ENCODE measurements around the gene PTPN20. TPM values are rescaled to one million over a fixed set of nuclear protein-coding genes. Genes with fewer than 3 reads are reported as not detected.

The PTPN20 gene
- total RNA-seq, 2 experiments from 2014 or later: not detected

- H3K9me2 ChIP-seq (ENCODE audit: insufficient read depth, low read length): no peaks in the 10 kb centered on the region
- H3K4me1 ChIP-seq (ENCODE audit: insufficient read depth, low read length, poor library complexity, severe bottlenecking): no peaks in the 10 kb centered on the region
- no peaks in the 10 kb centered on the region for H3K79me2 ChIP-seq (ENCODE audit: insufficient read depth, low read depth, low read length)
- CTCF ChIA-PET (ENCODE audit: unreplicated experiment): no interaction called here
- H3K4me2 ChIP-seq (ENCODE audit: low read length): no peak overlapping the region
- no peak overlapping the region for H3K4me3 ChIP-seq (ENCODE audit: low read depth, low read length, poor library complexity, severe bottlenecking)
- H2AFZ ChIP-seq (ENCODE audit: low read length): no peak overlapping the region
- H3K9me3 ChIP-seq (ENCODE audit: low read length): no peaks in the 10 kb centered on the region
- H3K36me3 ChIP-seq (ENCODE audit: insufficient read depth, low read length): no peaks in the 10 kb centered on the region
- BruUV-seq (replicated peaks): no TSS peak
- POLR2A ChIA-PET: no interaction called here
- TF ChIP-seq EZH2phosphoT487 (IDR thresholded peaks at IDR 0.05; ENCODE audit: borderline replicate concordance, low read depth, low read length) (no peak), CTCF (conservative IDR thresholded peaks at IDR 0.05; ENCODE audit: low read length) (no peak)
- DNase-seq (ENCODE audit: low spot score): no peak
- intact Hi-C loops (cut with micrococcal nuclease; ENCODE audit: unreplicated experiment): no loop called here
- no peak overlapping the region for H3K27ac ChIP-seq (ENCODE audit: low read depth, low read length, poor library complexity, severe bottlenecking)
- H4K20me1 ChIP-seq (ENCODE audit: insufficient read depth, low read length): no peaks in the 10 kb centered on the region
These were observed 104.2 kb downstream of the PTPN20 start for GRCh38 chr10:47015404-47015803.

DNA sequence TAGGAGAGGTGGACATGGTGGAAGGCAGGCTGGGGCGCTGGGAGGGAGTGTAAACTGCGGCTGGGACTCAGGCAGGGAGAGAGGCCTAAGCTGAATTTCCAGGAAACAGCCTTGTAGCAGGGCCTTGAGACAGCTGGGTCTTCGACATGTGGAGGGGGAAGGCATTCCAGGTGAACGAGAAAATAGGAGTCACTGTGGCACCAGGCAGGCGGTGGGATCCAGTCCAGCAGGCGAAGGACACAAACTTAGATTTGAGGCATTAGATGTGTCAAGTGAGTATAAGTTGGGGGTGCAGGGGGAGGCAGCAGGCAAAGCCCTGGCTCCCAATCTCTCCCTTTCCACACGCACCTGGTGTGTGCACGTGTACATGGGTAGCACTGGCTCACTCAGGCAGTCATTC lies 105.3 kb downstream of the PTPN20 start:
- BruUV-seq (replicated peaks): no TSS peak
- Histone ChIP-seq H3K4me3 (ENCODE audit: low read depth, low read length, poor library complexity, severe bottlenecking) (no peak overlapping the region), H3K27ac (ENCODE audit: low read depth, low read length, poor library complexity, severe bottlenecking) (no peak overlapping the region), H3K4me2 (ENCODE audit: low read length) (no peak overlapping the region), H3K9me3 (ENCODE audit: low read length) (no peaks in the 10 kb centered on the region), H3K36me3 (ENCODE audit: insufficient read depth, low read length) (no peaks in the 10 kb centered on the region), H3K79me2 (ENCODE audit: insufficient read depth, low read depth, low read length) (no peaks in the 10 kb centered on the region), H2AFZ (ENCODE audit: low read length) (no peak overlapping the region), H3K9me2 (ENCODE audit: insufficient read depth, low read length) (no peaks in the 10 kb centered on the region), H4K20me1 (ENCODE audit: insufficient read depth, low read length) (no peaks in the 10 kb centered on the region), H3K4me1 (ENCODE audit: insufficient read depth, low read length, poor library complexity, severe bottlenecking) (no peaks in the 10 kb centered on the region)
- ChIA-PET CTCF (ENCODE audit: unreplicated experiment) (no interaction called here), POLR2A (no interaction called here)
- no peak for TF ChIP-seq EZH2phosphoT487 (IDR thresholded peaks at IDR 0.05; ENCODE audit: borderline replicate concordance, low read depth, low read length)
- TF ChIP-seq CTCF (conservative IDR thresholded peaks at IDR 0.05; ENCODE audit: low read length): no peak
- intact Hi-C loops (cut with micrococcal nuclease; ENCODE audit: unreplicated experiment): no loop called here
- DNase-seq (ENCODE audit: low spot score): no peak

GRCh38 chr10:47018026-47018735 lies 107.0 kb downstream of the PTPN20 start:
- no peak for DNase-seq (ENCODE audit: low spot score)
- intact Hi-C loops (cut with micrococcal nuclease; ENCODE audit: unreplicated experiment): no loop called here
- Histone ChIP-seq H2AFZ (ENCODE audit: low read length) (no peak overlapping the region), H3K36me3 (ENCODE audit: insufficient read depth, low read length) (no peaks in the 10 kb centered on the region), H3K9me2 (ENCODE audit: insufficient read depth, low read length) (no peaks in the 10 kb centered on the region), H4K20me1 (ENCODE audit: insufficient read depth, low read length) (no peaks in the 10 kb centered on the region), H3K27ac (ENCODE audit: low read depth, low read length, poor library complexity, severe bottlenecking) (no peak overlapping the region), H3K4me2 (ENCODE audit: low read length) (no peak overlapping the region), H3K4me1 (ENCODE audit: insufficient read depth, low read length, poor library complexity, severe bottlenecking) (no peaks in the 10 kb centered on the region), H3K4me3 (ENCODE audit: low read depth, low read length, poor library complexity, severe bottlenecking) (no peak overlapping the region), H3K9me3 (ENCODE audit: low read length) (no peaks in the 10 kb centered on the region), H3K79me2 (ENCODE audit: insufficient read depth, low read depth, low read length) (no peaks in the 10 kb centered on the region)
- no TSS peak for BruUV-seq (replicated peaks)
- ChIA-PET POLR2A (no interaction called here), CTCF (ENCODE audit: unreplicated experiment) (no interaction called here)
- no peak for TF ChIP-seq EZH2phosphoT487 (IDR thresholded peaks at IDR 0.05; ENCODE audit: borderline replicate concordance, low read depth, low read length)

Measured in OCI-LY7 (cell line).